Spleen (tissue), 7 donors: Measurements from ENCODE around the gene UBE2L5.

Experiments used
- CTCF ChIP-seq, 11 experiments: fragments of 200-600 bp in 7 of 11; fragments of 450-650 bp in 4 of 11; sonication (generic) in 4 of 11; IDR thresholded peaks in 8 of 11; conservative IDR thresholded peaks in 3 of 11; 1 replicate in 7 of 11; 2 replicates in 4 of 11; pipeline versions ENCODE4 v1.4.0 to v1.8.0; 2016 to 2021; ENCODE audit warnings: antibody characterized with exemption in 11 of 11, inconsistent platforms in 4 of 11, mild to moderate bottlenecking in 1 of 11
- POLR2A ChIP-seq, 3 donors: fragments of 450-650 bp; IDR thresholded peaks; one replicate each; pipeline ENCODE4 v1.5.1; 2017; ENCODE audit warnings: antibody characterized with exemption in 3 of 3, mild to moderate bottlenecking in 1 of 3
- POLR2AphosphoS5 ChIP-seq, 3 donors: sonication (generic); formaldehyde crosslinking; IDR thresholded peaks; one replicate each; pipeline ENCODE4 v1.5.1; 2017; ENCODE audit warnings: antibody characterized with exemption in 3 of 3
- donor health status: DM: no; HTN: no; CAD: no; lungs with moderate emphysema.
- donor health status: DM: no; HTN: no; CAD: no.
- donor health status: DM: no; HTN: no; CAD: no.

DNA sequence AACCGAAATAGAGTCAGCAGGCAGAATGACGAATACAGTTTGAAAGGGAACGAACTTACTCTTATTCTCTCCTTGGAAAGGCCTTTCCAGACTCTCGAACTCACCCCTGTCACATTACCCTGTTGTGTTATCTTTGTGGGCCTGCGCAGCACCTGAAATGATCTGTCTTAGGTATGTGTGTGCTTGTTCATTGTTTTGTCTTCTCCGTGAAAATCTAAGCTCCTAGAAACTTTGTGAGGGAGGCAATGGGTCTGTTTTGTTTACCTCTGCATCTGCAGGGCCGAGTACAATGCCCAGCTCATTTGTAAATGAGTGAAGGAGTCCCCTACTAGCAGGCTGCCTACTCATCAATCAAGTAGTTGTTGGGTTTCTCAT is 23.8 kb downstream of the UBE2L5 start:
- TF ChIP-seq POLR2AphosphoS5 (IDR thresholded peaks at IDR 0.05) = no peak
- TF ChIP-seq CTCF (IDR thresholded peaks at IDR 0.05 in 8 of 11, conservative IDR thresholded peaks at IDR 0.05 in 3 of 11) = no peak
- TF ChIP-seq POLR2A (IDR thresholded peaks at IDR 0.05) = no peak
